K562 (cell line): ENCODE measurements around the gene BCAR1. TPM values are rescaled to one million over a fixed set of nuclear protein-coding genes. Genes with fewer than 3 reads are reported as not detected.

Experiments
- BHLHE40 ChIP-seq: IDR thresholded peaks from 2 replicates; pipeline ENCODE4 v1.6.1; 2011; ENCODE audit warnings: low read length, improper control_type of control experiment
- EGR1 ChIP-seq: fragments of 450-650 bp; conservative IDR thresholded peaks from 2 replicates; pipeline ENCODE4 v1.6.1; 2017; ENCODE audit warnings: mild to moderate bottlenecking
- FOSL1 ChIP-seq: fragments of 200-800 bp; sonication (Bioruptor generic); conservative IDR thresholded peaks from 2 replicates; pipeline ENCODE4 v1.6.1; 2016; ENCODE audit warnings: missing genetic modification characterization, missing compliant biosample characterization
- KLF13 ChIP-seq: fragments of 450-650 bp; IDR thresholded peaks from 2 replicates; pipeline ENCODE4 v1.6.1; 2016; ENCODE audit warnings: missing genetic modification characterization, low read depth, mild to moderate bottlenecking, missing compliant biosample characterization, moderate library complexity, borderline replicate concordance
- MAFK ChIP-seq: IDR thresholded peaks from 2 replicates; pipeline ENCODE4 v1.6.1; 2011; ENCODE audit warnings: low read length, improper control_type of control experiment
- MCM7 ChIP-seq, 2 experiments: fragments of 450-650 bp; IDR thresholded peaks; 2 replicates each; pipeline ENCODE4 v1.6.1; 2016 to 2018
- MGA ChIP-seq: fragments of 450-650 bp; IDR thresholded peaks from 2 replicates; pipeline ENCODE4 v1.6.1; 2016; ENCODE audit warnings: mild to moderate bottlenecking, moderate library complexity
- NR4A1 ChIP-seq, 2 experiments: fragments of 250-450 bp in 1 of 2; fragments of 450-650 bp in 1 of 2; sonication (Bioruptor Pico) in 1 of 2; IDR thresholded peaks; 2 replicates each; pipeline versions ENCODE4 v1.4.0 to v1.6.1; 2016 to 2020; ENCODE audit warnings: mild to moderate bottlenecking in 2 of 2, missing compliant biosample characterization in 1 of 2, missing genetic modification characterization in 1 of 2, moderate library complexity in 1 of 2
- RFX1 ChIP-seq: fragments of 450-650 bp; IDR thresholded peaks from 2 replicates; pipeline ENCODE4 v1.6.1; 2016; ENCODE audit warnings: mild to moderate bottlenecking, moderate library complexity
- SRSF7 ChIP-seq: fragments of 200-400 bp; formaldehyde crosslinking; optimal IDR thresholded peaks from 2 replicates; pipeline ENCODE3; 2017; ENCODE audit warnings: mild to moderate bottlenecking, low read depth, low read length
- ZFX ChIP-seq: sonication (generic); formaldehyde crosslinking; IDR thresholded peaks from 2 replicates; pipeline ENCODE4 v1.8.0; 2022; ENCODE audit warnings: mild to moderate bottlenecking, missing genetic modification reagents, moderate library complexity
- ZNF217 ChIP-seq: sonication (generic); formaldehyde crosslinking; IDR thresholded peaks from 2 replicates; pipeline ENCODE4 v1.8.0; 2022; ENCODE audit warnings: mild to moderate bottlenecking, missing genetic modification reagents
- ZNF347 ChIP-seq: fragments of 450-650 bp; formaldehyde crosslinking; IDR thresholded peaks from 2 replicates; pipeline ENCODE4 v1.4.0; 2020; ENCODE audit warnings: low read depth, mild to moderate bottlenecking, moderate library complexity
- ZNF512 ChIP-seq: IDR thresholded peaks from 2 replicates; pipeline ENCODE4 v1.6.1; 2016; ENCODE audit warnings: missing genetic modification characterization, missing compliant biosample characterization
- ZNF780A ChIP-seq: fragments of 250-450 bp; sonication (Bioruptor Pico); IDR thresholded peaks from 2 replicates; pipeline ENCODE4 v1.5.0; 2021; ENCODE audit warnings: mild to moderate bottlenecking
- polyA plus RNA-seq, 8 experiments: library from polyadenylated mRNA; depleted of rRNA in 4 of 8; stranded (reverse) in 5 of 8; unstranded in 3 of 8; fragments of >200 nt; fragmentation: Nextera tagmentation in 2 of 8; fragmentation: Illumina TruSeq in 1 of 8; extraction: Ambion mirVana in 2 of 8; extraction: Trizol in 1 of 8; gene quantifications; 2 replicates each; pipeline versions ENCODE4 v1.2.1 to v1.2.3, GENCODE V29; 2011 to 2014; ENCODE audit warnings: inconsistent platforms in 1 of 8, missing spikeins in 1 of 8
- total RNA-seq, 7 experiments: library from RNA; depleted of rRNA in 6 of 7; stranded (reverse); fragments of >200 nt in 6 of 7; fragmentation: Illumina TruSeq in 2 of 7; extraction: Trizol in 2 of 7; gene quantifications; 2 replicates each; pipeline versions ENCODE4 v1.2.1 to v1.2.3, GENCODE V29; 2011 to 2021; ENCODE audit warnings: low replicate concordance in 1 of 7

The BCAR1 gene
- total and polyA plus RNA-seq, 9 of the 15 experiments (the other 6 are each of a cell fraction or from before 2014, with no cell fraction given) = 0.10 to 26.3 (median 3.6) TPM

- no peak for TF ChIP-seq MAFK
- TF ChIP-seq EGR1 = no peak
- no peak for TF ChIP-seq NR4A1 (CRISPR knock-in tag; IDR thresholded peaks at IDR 0.05)
- no peak for TF ChIP-seq NR4A1 (tag; IDR thresholded peaks at IDR 0.05)
- 0 out of 2 replicates have a peak, but pooled peaks have one; percentile 20 for TF ChIP-seq ZFX (CRISPR knock-in tag)
- no peak for TF ChIP-seq ZNF347
- peak; percentile 40 for TF ChIP-seq MGA
- no peak for TF ChIP-seq ZNF217 (CRISPR knock-in tag)
- no peak for TF ChIP-seq SRSF7
- 0 out of 2 replicates have a peak, but pooled peaks have one; percentile 12 for TF ChIP-seq BHLHE40
- TF ChIP-seq MCM7 (IDR thresholded peaks at IDR 0.05) = no peak
- TF ChIP-seq KLF13 (tag) = no peak
- no peak for TF ChIP-seq RFX1
- TF ChIP-seq ZNF780A (CRISPR knock-in tag) = no peak
- TF ChIP-seq FOSL1 = no peak
- TF ChIP-seq ZNF512 (tag) = no peak
Observed at GRCh38 chr16:75222271-75222783, 29.1 kb downstream of the BCAR1 start (continued).
